HG02642 (cell line): ENCODE data around the gene ETNK2.

ENCODE experiments used
- ATAC-seq: cut with Tn5 transposase; IDR thresholded peaks from one replicate; pipeline ENCODE4 v1.9.1; 2021; ENCODE audit warnings: mild to moderate bottlenecking; ENCODE audit not compliant: unreplicated experiment, poor library complexity

Gene ETNK2

DNA sequence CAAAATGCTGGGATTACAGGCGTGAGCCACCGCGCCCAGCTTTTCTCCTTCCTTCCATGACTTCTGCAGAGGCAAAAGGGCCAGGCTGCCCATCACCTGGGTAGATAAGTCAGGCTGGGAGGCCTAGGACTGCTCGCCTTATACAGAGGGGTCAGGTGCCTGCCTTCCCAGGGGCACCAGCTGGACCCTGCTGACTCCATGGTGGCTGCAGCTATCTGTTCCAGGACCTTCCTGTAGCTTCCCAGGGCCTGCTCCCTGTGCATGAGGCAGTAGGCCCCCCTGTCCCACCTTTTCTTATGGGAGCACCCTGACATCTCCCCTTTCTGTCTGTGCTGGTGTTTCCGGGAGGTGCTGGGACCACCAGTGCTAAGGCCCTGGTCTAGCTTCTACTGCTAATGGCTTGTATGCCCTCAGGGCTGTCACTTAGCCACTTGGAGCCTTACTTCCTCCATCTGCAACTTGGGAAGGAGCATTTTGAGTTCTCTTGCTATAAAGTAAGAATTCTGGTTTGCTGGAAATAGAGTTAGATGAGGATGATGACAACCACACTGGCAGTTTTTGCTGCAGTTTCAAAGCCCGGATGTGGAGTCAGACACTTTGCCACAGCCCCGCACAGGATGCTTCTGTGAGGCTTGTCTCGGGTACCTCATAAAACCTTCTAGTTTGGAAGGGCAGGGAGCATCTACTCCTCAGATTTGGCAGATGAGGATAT lies 64.5 kb downstream of the ETNK2 start:
- ATAC-seq, result no peak

DNA sequence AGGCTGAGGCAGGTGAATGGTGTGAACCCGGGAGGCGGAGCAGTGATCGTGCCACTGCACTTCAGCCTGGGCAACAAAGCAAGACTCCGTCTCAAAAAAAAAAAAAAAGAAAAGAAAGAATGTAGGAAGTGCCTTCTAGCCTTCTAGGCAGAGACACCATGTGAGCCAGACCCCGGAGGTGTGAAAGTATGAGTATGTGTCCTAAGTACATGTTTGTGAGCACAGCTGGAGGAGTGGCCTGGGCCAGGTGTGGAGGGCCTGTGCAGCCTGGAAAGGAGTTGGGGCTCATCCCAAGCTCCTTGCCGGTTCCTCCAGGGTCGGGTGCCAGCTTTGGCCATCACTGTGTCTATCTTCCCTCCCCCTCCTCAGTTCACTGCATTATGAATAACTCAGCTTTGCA lies 66.0 kb downstream of the ETNK2 start:
- ATAC-seq, result no peak

DNA sequence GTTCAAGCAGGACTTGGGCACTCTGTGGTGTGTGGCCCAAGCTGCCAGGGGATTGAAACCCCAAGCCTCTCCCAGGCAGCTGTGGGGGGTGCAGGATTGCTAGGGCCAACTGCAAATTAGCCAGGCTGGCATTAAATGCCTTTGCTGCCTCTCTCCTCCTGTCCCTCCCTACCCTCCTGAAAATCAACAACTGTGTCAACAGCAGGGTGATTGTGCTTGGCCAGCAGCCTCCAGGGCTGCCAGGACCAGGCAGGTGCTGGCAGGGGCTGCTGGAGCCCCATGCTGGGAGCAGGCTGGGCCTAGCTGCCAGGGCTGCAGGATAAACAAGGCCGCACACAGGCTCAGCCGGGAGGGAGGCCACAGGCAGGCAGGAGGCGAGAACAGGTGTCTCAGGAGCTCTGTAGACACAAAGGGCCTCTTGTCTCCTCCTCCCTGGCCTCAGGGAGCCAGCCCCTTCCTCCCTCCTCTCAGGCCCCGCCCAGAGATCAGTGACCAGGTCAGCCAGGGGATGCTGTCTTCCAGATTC lies 67.5 kb downstream of the ETNK2 start:
- no peak for ATAC-seq

DNA sequence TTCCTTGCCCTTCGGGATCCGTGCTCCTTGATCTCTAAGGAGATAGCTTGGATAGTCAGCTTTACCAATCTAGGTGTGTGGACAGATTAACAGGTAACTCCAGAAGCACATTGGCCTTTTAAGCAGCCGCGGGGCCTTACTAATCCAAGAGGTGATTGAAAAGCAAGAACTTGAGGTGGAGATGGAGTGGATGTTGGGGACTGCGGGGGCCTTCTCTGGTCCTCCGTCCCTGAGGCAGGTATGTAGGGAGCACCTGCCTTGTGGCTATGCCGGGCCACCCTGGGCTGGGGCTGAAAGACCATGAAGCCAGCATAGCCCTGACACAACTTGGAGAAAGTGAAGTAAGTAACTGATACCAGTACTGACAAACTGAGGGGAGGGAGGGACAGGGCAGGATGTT lies 68.4 kb downstream of the ETNK2 start:
- ATAC-seq, result no peak

DNA sequence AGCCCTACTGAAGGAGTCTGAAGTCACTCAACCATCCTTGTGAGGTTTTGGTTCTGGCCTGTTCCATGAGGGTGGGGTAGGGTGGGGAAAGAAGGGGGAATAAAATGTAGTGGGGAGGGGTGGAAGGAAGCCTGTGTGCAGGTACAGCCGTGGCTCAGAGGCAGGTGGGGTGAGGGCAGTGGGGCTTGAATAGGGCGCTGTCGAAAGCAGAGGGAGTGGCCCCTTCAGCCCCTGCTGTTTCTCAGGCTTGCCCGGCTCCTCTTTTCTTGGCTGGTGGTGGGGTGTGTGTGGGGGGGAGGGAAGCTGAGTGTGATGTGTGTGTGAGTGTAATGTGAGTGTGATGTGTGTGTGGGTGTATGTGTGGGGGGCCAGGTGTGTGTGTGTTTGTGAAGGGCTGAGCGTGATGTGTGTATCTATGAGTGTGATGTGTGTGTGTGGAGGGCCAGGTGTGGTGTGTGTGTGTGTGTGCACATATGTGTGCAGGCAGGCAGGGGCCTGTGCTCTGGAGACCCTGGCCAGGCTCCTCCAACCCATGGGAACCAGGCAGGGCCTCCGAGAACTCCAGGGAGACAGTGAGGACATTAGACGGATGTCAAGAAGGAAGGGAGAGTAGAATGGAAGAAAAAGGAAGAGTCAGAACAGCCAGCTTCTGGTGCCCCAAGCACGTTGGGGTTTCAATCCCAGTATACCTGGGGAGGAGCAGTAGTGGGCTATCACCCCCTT lies 69.9 kb downstream of the ETNK2 start:
- no peak for ATAC-seq

DNA sequence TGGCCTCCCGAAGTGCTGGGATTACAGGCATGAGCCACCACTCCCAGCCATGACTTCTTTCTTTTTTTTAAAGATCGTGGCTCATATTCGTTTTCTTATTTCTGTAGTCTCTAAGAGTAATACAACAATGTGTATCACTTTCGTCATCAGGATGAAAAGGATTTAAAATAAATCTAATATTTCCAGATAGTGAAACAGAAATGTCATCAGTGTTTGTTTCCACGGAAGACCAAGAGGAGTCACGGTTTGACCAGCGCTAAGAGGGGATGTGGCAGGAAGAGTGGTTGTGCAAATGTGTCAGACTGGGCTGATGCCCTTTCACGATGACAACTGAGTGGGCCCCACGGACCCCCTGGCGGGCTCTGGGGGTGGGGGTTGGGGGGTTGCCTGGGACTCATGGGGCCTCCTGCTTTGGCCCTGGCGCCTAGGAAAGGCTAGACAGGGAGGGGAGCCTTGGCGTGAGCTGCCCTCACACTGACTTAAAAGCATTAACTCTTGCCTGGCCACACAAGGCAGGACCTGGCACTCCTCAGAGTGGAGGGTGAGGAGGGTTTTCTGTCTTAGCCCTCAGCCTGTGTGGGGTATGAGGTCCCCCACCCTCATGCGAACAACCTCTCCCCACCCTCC lies 70.6 kb downstream of the ETNK2 start:
- no peak for ATAC-seq
